GM21526 (cell line): ENCODE measurements around the gene CALD1.

Experiments used
- ATAC-seq: cut with Tn5 transposase; IDR thresholded peaks from one replicate; pipeline ENCODE4 v1.9.1; 2021; ENCODE audit warnings: moderate library complexity; ENCODE audit not compliant: unreplicated experiment, low FRiP score

The CALD1 gene

GRCh38 chr7:134854816-134855215 lies 75.4 kb downstream of the CALD1 start:
- no peak for ATAC-seq

GRCh38 chr7:134855442-134855841 lies 76.0 kb downstream of the CALD1 start:
- no peak for ATAC-seq

- no peak for ATAC-seq
Measured at GRCh38 chr7:134856091-134856490, 76.7 kb downstream of the CALD1 start.

- ATAC-seq: no peak
Measured at GRCh38 chr7:134856691-134857090, 77.3 kb downstream of the CALD1 start.

- no peak for ATAC-seq
Measured at GRCh38 chr7:134857958-134858357, 78.5 kb downstream of the CALD1 start.

- ATAC-seq: no peak
Measured at GRCh38 chr7:134859783-134860182, 80.3 kb downstream of the CALD1 start.

- no peak for ATAC-seq
Measured at GRCh38 chr7:134865001-134865845, 85.8 kb downstream of the CALD1 start.

GRCh38 chr7:134866617-134867016 lies 87.2 kb downstream of the CALD1 start:
- ATAC-seq: no peak

GRCh38 chr7:134870156-134870555 lies 90.7 kb downstream of the CALD1 start:
- no peak for ATAC-seq

- no peak for ATAC-seq
Measured at GRCh38 chr7:134870781-134871180, 91.3 kb downstream of the CALD1 start.

- no peak for ATAC-seq
Measured at GRCh38 chr7:134873253-134873652, 93.8 kb downstream of the CALD1 start.

- ATAC-seq: no peak
Measured at GRCh38 chr7:134874407-134874806, 95.0 kb downstream of the CALD1 start.

GRCh38 chr7:134875867-134876266 lies 96.4 kb downstream of the CALD1 start:
- ATAC-seq: no peak

- ATAC-seq: no peak
Measured at GRCh38 chr7:134878746-134879357, 99.4 kb downstream of the CALD1 start.

GRCh38 chr7:134879815-134880475 lies 100.5 kb downstream of the CALD1 start:
- ATAC-seq: no peak

- ATAC-seq: no peak
Measured at GRCh38 chr7:134882481-134882880, 103.0 kb downstream of the CALD1 start.

- no peak for ATAC-seq
Measured at GRCh38 chr7:134885967-134886352, 106.5 kb downstream of the CALD1 start.

- ATAC-seq: no peak
Measured at GRCh38 chr7:134886353-134887057, 107.1 kb downstream of the CALD1 start.

- ATAC-seq: no peak
Measured at GRCh38 chr7:134887523-134887922, 108.1 kb downstream of the CALD1 start.

GRCh38 chr7:134888141-134888740 lies 108.8 kb downstream of the CALD1 start:
- no peak for ATAC-seq
